NCI-H2081 treated with DMSO at 0.1 percent for 48 hours (cell line): ENCODE results near the gene OPCML.

Source experiments
- DNase-seq: peaks from one replicate; lab custom pipeline; 2025; lab: John Stamatoyannopoulos, UW

OPCML gene

GRCh38 chr11:132556316-132556715, 976.0 kb downstream of the OPCML start:
- no peak for DNase-seq

- DNase-seq: no peak
Measured at GRCh38 chr11:132555617-132556016, 976.7 kb downstream of the OPCML start.

GRCh38 chr11:132551016-132551415, 981.3 kb downstream of the OPCML start:
- DNase-seq: no peak

- no peak for DNase-seq
Measured at GRCh38 chr11:132549561-132549960, 982.7 kb downstream of the OPCML start.

- DNase-seq: no peak
Measured at GRCh38 chr11:132549001-132549400, 983.3 kb downstream of the OPCML start.

- DNase-seq: no peak
Measured at GRCh38 chr11:132544007-132544406, 988.3 kb downstream of the OPCML start.

- no peak for DNase-seq
Measured at GRCh38 chr11:132541794-132542193, 990.5 kb downstream of the OPCML start.

GRCh38 chr11:132540581-132540980, 991.7 kb downstream of the OPCML start:
- DNase-seq: no peak

- DNase-seq: no peak
Measured at GRCh38 chr11:132539590-132540368, 992.5 kb downstream of the OPCML start.

GRCh38 chr11:132538642-132539041, 993.7 kb downstream of the OPCML start:
- DNase-seq: no peak

- DNase-seq: no peak
Measured at GRCh38 chr11:132535830-132536229, 996.5 kb downstream of the OPCML start.

- DNase-seq: no peak
Measured at GRCh38 chr11:132531921-132532320, 1000.4 kb downstream of the OPCML start.

GRCh38 chr11:132528181-132528580, 1004.1 kb downstream of the OPCML start:
- DNase-seq: no peak

GRCh38 chr11:132523929-132524328, 1008.4 kb downstream of the OPCML start:
- DNase-seq: no peak

GRCh38 chr11:132520199-132520598, 1012.1 kb downstream of the OPCML start:
- DNase-seq: no peak

- no peak for DNase-seq
Measured at GRCh38 chr11:132519241-132519815, 1013.0 kb downstream of the OPCML start.

GRCh38 chr11:132504501-132505041, 1027.7 kb downstream of the OPCML start:
- no peak for DNase-seq

- no peak for DNase-seq
Measured at GRCh38 chr11:132501356-132501755, 1030.9 kb downstream of the OPCML start.

- DNase-seq: no peak
Measured at GRCh38 chr11:132499661-132500060, 1032.6 kb downstream of the OPCML start.

GRCh38 chr11:132496341-132496740, 1036.0 kb downstream of the OPCML start:
- no peak for DNase-seq

- DNase-seq: no peak
Measured at GRCh38 chr11:132493801-132494200, 1038.5 kb downstream of the OPCML start.

- no peak for DNase-seq
Measured at GRCh38 chr11:132490978-132491377, 1041.3 kb downstream of the OPCML start.

- no peak for DNase-seq
Measured at GRCh38 chr11:132486060-132486459, 1046.2 kb downstream of the OPCML start.
